Prostate gland (tissue), 2 donors: ENCODE data around the gene MORC4. TPM values are rescaled to one million over a fixed set of nuclear protein-coding genes. Genes with fewer than 3 reads are reported as not detected.

Source experiments
- DNase-seq: peaks from one replicate; pipeline ENCODE4 v3.0.0-alpha.2; 2019; ENCODE audit warnings: low spot score
- H3K27ac ChIP-seq, 2 donors: fragments of 200-600 bp; sonication (generic); 2 replicates each; pipeline ENCODE4 v1.5.1; 2017 to 2019
- H3K27me3 ChIP-seq: fragments of 200-600 bp; sonication (generic); replicated peaks from 2 replicates; pipeline ENCODE4 v1.5.1; 2019; ENCODE audit not compliant: insufficient read depth
- H3K36me3 ChIP-seq, 2 donors: fragments of 200-600 bp; sonication (generic); 1 replicate in 1 of 2; 2 replicates in 1 of 2; pipeline versions ENCODE4 v1.5.1 to v1.8.1; 2017 to 2019
- H3K4me1 ChIP-seq: fragments of 200-600 bp; sonication (generic); replicated peaks from 2 replicates; pipeline ENCODE4 v1.5.1; 2019
- H3K4me3 ChIP-seq, 2 donors: fragments of 200-600 bp; sonication (generic); 2 replicates each; pipeline ENCODE4 v1.5.1; 2017 to 2019
- H3K9me3 ChIP-seq: fragments of 200-600 bp; sonication (generic); 2 replicates; pipeline ENCODE4 v1.5.1; 2017
- CTCF ChIP-seq, 4 experiments: fragments of 200-600 bp in 2 of 4; fragments of 450-650 bp in 2 of 4; sonication (generic) in 2 of 4; IDR thresholded peaks; 1 replicate in 3 of 4; 2 replicates in 1 of 4; pipeline ENCODE4 v1.5.1; 2016 to 2019; ENCODE audit warnings: antibody characterized with exemption in 4 of 4, mild to moderate bottlenecking in 2 of 4, moderate library complexity in 2 of 4
- POLR2A ChIP-seq: fragments of 450-650 bp; IDR thresholded peaks from one replicate; pipeline ENCODE4 v1.6.1; 2016; ENCODE audit warnings: antibody characterized with exemption, mild to moderate bottlenecking
- POLR2AphosphoS5 ChIP-seq: sonication (generic); formaldehyde crosslinking; IDR thresholded peaks from one replicate; pipeline ENCODE4 v1.6.1; 2017; ENCODE audit warnings: antibody characterized with exemption
- WGBS: methylation state at CpG from one replicate; pipeline ENCODE4 v1.1.5; 2018; 5-methylcytosine and 5-hydroxymethylcytosine counted together
- intact Hi-C: fragments of 100-400 bp; cut with DNase I; formaldehyde crosslinking; loops from one replicate; pipeline ENCODE4 v1.14.2; 2022
- total RNA-seq, 2 donors: library from RNA; depleted of rRNA; stranded (reverse); fragments of >200 nt; gene quantifications; one replicate each; pipeline ENCODE4 v1.1.0, GENCODE V29; 2016

The MORC4 gene
- total RNA-seq, 2 donors from 2014 or later = 20.4 to 36.1 TPM

GRCh38 chrX:106905064-106905708 lies 94.8 kb downstream of the MORC4 start:
- intact Hi-C loops = no loop called here
- Histone ChIP-seq H3K9me3 (no peaks in the 10 kb centered on the region), H3K36me3 (no peaks in the 10 kb centered on the region), H3K4me3 (no peak overlapping the region), H3K27me3 (no peaks in the 10 kb centered on the region), H3K27ac (no peak overlapping the region), H3K4me1 (no peaks in the 10 kb centered on the region)
- TF ChIP-seq POLR2AphosphoS5 = no peak
- TF ChIP-seq CTCF (IDR thresholded peaks at IDR 0.05) = no peak
- no peak for TF ChIP-seq POLR2A
- 54% methylated on average over 5 of the region's 5 CpGs for WGBS
- no peak for DNase-seq

- no peaks in the 10 kb centered on the region for H3K4me1 ChIP-seq
- TF ChIP-seq CTCF (IDR thresholded peaks at IDR 0.05) (no peak), POLR2AphosphoS5 (no peak), POLR2A (no peak)
- no peaks in the 10 kb centered on the region for H3K9me3 ChIP-seq
- 61% methylated on average over 5 of the region's 5 CpGs for WGBS
- H3K27me3 ChIP-seq = no peaks in the 10 kb centered on the region
- H3K27ac ChIP-seq = no peak overlapping the region
- DNase-seq = no peak
- H3K4me3 ChIP-seq = no peak overlapping the region
- intact Hi-C loops = loop anchor here (5.0 kb wide), 1 partner anchor 48 kb away; no protein-coding TSS in a partner anchor
- no peaks in the 10 kb centered on the region for H3K36me3 ChIP-seq
Measured at GRCh38 chrX:106903856-106904528, 96.0 kb downstream of the MORC4 start.

GRCh38 chrX:106903291-106903824 lies 96.7 kb downstream of the MORC4 start, which contains the start of gene RIPPLY1:
Gene RIPPLY1, minus strand, starts transcription at chrX:106903341. Its CDS starts 54 bp downstream, at chrX:106903287.
- Histone ChIP-seq H3K27ac (no peak within 1 kb of the TSS), H3K36me3 (no peaks in the 10 kb centered on the region), H3K4me1 (no peaks in the 10 kb centered on the region), H3K9me3 (no peaks in the 10 kb centered on the region), H3K27me3 (no peaks in the 10 kb centered on the region), H3K4me3 (no peak within 1 kb of the TSS)
- no peak for TF ChIP-seq CTCF (IDR thresholded peaks at IDR 0.05)
- no peak for TF ChIP-seq POLR2A
- no peak for TF ChIP-seq POLR2AphosphoS5
- WGBS = 100% methylated on average over 1 of the region's 1 CpG
- intact Hi-C loops = loop anchor here (5.0 kb wide), 1 partner anchor 49 kb away; no protein-coding TSS in a partner anchor
- no peak for DNase-seq

GRCh38 chrX:106902684-106903083 lies 97.3 kb downstream of the MORC4 start:
- no peak overlapping the region for H3K27ac ChIP-seq
- no peaks in the 10 kb centered on the region for H3K9me3 ChIP-seq
- H3K4me3 ChIP-seq = no peak overlapping the region
- H3K27me3 ChIP-seq = no peaks in the 10 kb centered on the region
- WGBS = 100% methylated on average over 1 of the region's 2 CpGs
- DNase-seq = no peak
- TF ChIP-seq POLR2A (no peak), POLR2AphosphoS5 (no peak), CTCF (IDR thresholded peaks at IDR 0.05) (no peak)
- no peaks in the 10 kb centered on the region for H3K4me1 ChIP-seq
- intact Hi-C loops = loop anchor here (5.0 kb wide), 1 partner anchor 50 kb away; no protein-coding TSS in a partner anchor
- no peaks in the 10 kb centered on the region for H3K36me3 ChIP-seq
